ENCODE data around the gene KRTAP10-6. TPM values are rescaled to one million over a fixed set of nuclear protein-coding genes. Genes with fewer than 3 reads are reported as not detected.
"Not testable (repeated sequence)": the region's sequence is repeated elsewhere in the genome, so short reads cannot be mapped to it uniquely, and the experiment has no call there.

The KRTAP10-6 gene
- total RNA-seq, 6 experiments from 2014 or later = not detected

DNA sequence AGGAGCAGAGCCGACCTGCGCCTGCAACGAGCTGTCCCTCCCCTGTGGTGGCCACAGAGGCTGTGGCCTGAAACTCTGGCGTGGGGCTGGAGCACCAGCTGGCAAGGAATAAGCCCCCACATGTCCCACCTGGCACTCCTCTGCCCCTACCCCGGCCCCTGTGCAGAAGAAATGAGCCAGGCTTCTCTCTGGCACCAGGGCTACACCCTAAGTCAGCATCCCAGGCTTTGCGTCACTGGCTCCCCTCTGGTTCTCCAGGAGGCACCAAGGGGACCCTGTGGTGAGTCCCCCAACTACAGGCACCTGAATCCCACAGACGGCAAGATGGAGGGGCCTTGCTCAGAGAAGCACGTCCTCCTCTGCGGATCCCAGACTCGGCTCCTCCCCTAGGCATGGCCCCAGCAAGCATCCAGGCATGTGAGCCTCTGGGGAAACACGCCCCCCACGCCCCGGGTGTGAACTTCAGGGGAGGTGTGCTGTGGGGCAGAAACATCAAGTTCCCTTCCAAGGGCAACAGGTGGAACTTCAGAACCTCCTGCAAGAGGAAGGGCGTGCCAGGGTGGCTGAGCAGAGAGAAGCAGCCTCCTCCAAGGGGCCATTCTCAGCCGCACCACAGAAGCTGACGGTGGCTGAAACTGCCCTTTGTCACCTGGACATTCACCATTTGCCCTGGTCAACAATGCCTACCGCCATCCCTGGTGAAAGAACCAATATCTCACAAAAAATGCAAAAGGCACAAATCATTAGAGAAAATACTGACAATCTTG is 11.0 kb upstream of the KRTAP10-6 start:
- H3K9me3 ChIP-seq = no peaks in the 10 kb centered on the region
- 35% methylated on average over 4 of the region's 17 CpGs for WGBS (ENCODE audit: insufficient coverage, low coverage, low lambda C conversion rate, missing lambda C conversion rate)
- H3K4me1 ChIP-seq = no peaks in the 10 kb centered on the region
- intact Hi-C loops (cut with DNase I) = no loop called here
- no peaks in the 10 kb centered on the region for H3K36me3 ChIP-seq
- no peak overlapping the region for H3K4me3 ChIP-seq
- TF ChIP-seq, protein P1, sequence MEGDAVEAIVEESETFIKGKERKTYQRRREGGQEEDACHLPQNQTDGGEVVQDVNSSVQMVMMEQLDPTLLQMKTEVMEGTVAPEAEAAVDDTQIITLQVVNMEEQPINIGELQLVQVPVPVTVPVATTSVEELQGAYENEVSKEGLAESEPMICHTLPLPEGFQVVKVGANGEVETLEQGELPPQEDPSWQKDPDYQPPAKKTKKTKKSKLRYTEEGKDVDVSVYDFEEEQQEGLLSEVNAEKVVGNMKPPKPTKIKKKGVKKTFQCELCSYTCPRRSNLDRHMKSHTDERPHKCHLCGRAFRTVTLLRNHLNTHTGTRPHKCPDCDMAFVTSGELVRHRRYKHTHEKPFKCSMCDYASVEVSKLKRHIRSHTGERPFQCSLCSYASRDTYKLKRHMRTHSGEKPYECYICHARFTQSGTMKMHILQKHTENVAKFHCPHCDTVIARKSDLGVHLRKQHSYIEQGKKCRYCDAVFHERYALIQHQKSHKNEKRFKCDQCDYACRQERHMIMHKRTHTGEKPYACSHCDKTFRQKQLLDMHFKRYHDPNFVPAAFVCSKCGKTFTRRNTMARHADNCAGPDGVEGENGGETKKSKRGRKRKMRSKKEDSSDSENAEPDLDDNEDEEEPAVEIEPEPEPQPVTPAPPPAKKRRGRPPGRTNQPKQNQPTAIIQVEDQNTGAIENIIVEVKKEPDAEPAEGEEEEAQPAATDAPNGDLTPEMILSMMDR (IDR thresholded peaks at IDR 0.05) = no peak
- no peak for TF ChIP-seq POLR2A (IDR thresholded peaks at IDR 0.05)
- ATAC-seq (peak in 1 of 4 donors; percentile 31), DNase-seq (no peak)
- H3K27ac ChIP-seq = no peak overlapping the region
- H3K27me3 ChIP-seq = no peaks in the 10 kb centered on the region

- no peaks in the 10 kb centered on the region for H3K9me3 ChIP-seq
- no peaks in the 10 kb centered on the region for H3K4me1 ChIP-seq
- H3K27me3 ChIP-seq = no peaks in the 10 kb centered on the region
- TF ChIP-seq, protein P1 (IDR thresholded peaks at IDR 0.05) = no peak
- TF ChIP-seq POLR2A (IDR thresholded peaks at IDR 0.05) = no peak
- no peak for DNase-seq
- H3K36me3 ChIP-seq = no peaks in the 10 kb centered on the region
- no CpG with 5 or more reads among the region's 21 CpGs for WGBS (ENCODE audit: insufficient coverage, low coverage, low lambda C conversion rate, missing lambda C conversion rate)
- no peak overlapping the region for H3K4me3 ChIP-seq
- no peak overlapping the region for H3K27ac ChIP-seq
- ATAC-seq = no peak
- intact Hi-C loops (cut with DNase I) = no loop called here
Measured at GRCh38 chr21:44602463-44602850, 10.2 kb upstream of the KRTAP10-6 start.

GRCh38 chr21:44601596-44602462 is 9.5 kb upstream of the KRTAP10-6 start:
- 83% methylated on average over 13 of the region's 23 CpGs for WGBS (ENCODE audit: insufficient coverage, low coverage, low lambda C conversion rate, missing lambda C conversion rate)
- no peaks in the 10 kb centered on the region for H3K4me1 ChIP-seq
- ATAC-seq (peak in 1 of 4 donors; percentile 34), DNase-seq (no peak)
- intact Hi-C loops (cut with DNase I) = no loop called here
- no peak for TF ChIP-seq POLR2A (IDR thresholded peaks at IDR 0.05)
- TF ChIP-seq, protein P1 (IDR thresholded peaks at IDR 0.05) = no peak
- no peaks in the 10 kb centered on the region for H3K27me3 ChIP-seq
- H3K9me3 ChIP-seq = no peaks in the 10 kb centered on the region
- no peak overlapping the region for H3K4me3 ChIP-seq
- no peak overlapping the region for H3K27ac ChIP-seq
- H3K36me3 ChIP-seq = no peaks in the 10 kb centered on the region

GRCh38 chr21:44601091-44601490 is 8.8 kb upstream of the KRTAP10-6 start:
- ATAC-seq = peak in 1 of 4 donors; percentile 11
- intact Hi-C loops (cut with DNase I); H3K4me3 ChIP-seq; H3K4me1 ChIP-seq; H3K27ac ChIP-seq; H3K27me3 ChIP-seq; H3K36me3 ChIP-seq; H3K9me3 ChIP-seq; DNase-seq: not testable (repeated sequence)
- no CpG with 5 or more reads among the region's 10 CpGs for WGBS (ENCODE audit: insufficient coverage, low coverage, low lambda C conversion rate, missing lambda C conversion rate)

GRCh38 chr21:44600118-44600978 is 8.0 kb upstream of the KRTAP10-6 start, which contains the start of gene KRTAP10-7:
TSS of gene KRTAP10-7 (plus strand) at chr21:44600597. CDS start at chr21:44600622, 25 bp downstream.
- H3K27ac ChIP-seq; H3K27me3 ChIP-seq; H3K4me3 ChIP-seq; H3K36me3 ChIP-seq; H3K9me3 ChIP-seq; intact Hi-C loops (cut with DNase I); H3K4me1 ChIP-seq; DNase-seq: not testable (repeated sequence)
- 52% methylated on average over 9 of the region's 23 CpGs for WGBS (ENCODE audit: insufficient coverage, low coverage, low lambda C conversion rate, missing lambda C conversion rate)
- ATAC-seq = peak in 1 of 4 donors; percentile 10

Data from right lobe of liver (tissue), 6 donors.